NOMO-1 (cell line): Measurements from ENCODE around the gene SNAP25.

ENCODE experiments used
- DNase-seq, 2 experiments: peaks; one replicate each; lab custom pipeline; 2025; ENCODE audit not compliant: unreplicated experiment in 2 of 2; lab: John Stamatoyannopoulos, UW

Gene SNAP25

DNA sequence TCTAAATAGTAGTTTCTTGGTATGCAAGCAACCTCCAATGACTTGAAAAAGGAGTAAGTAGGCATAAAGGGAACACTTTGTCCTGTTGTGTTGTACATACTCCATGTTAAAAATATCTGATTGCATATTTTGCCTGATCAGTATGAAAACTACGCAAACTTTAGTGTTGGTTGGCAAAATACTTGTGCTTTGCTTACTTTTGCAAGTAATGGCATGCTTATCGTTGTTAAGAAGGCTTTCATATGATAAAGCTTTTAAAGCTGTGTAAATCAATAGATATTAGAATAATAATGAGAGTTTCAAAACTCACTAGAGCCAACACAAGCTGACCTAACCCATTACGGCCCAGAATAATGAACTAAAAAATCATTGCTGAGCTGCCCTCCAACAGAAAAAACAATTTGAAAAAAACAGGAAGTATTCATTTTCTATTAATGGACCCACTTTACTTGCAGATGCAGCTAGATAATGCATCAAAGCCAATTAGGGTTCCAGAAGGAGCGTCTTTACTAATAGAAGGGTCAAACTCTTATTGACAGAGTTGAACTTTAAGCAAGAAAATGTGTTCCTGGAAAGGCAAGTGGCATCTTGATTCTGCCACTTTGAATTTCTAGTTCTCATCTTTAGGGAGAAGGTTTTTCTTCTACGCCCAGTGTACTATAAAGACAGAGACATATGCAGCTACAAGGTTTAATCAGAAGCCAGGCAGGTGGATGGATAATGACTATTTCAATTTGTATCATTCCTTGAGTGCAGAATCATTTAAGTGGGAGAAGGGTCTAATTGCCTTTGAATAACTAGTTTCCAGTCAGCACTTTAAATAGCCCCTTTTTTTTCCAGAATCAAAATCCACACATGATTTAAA, 82.2 kb downstream of the SNAP25 start:
- peak; percentile 37 to 42 for DNase-seq

DNA sequence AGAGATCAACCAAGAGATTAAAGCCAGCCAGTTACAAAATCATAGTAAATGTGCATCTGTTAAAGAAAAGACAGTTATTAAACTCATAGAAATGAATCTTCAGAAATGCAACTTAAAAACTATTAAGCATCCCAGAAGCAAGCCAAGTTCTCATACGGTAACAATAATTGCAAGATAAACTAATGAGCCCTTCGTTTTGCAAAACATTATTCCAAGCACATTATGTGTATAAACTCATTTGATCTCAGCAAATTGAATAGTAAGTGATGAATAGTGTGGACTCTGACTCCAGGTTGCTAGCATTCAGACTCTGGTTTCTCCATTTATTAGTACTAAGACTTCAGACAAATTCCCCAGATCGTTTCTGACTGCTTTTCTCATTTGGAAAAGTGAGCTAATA, 85.2 kb downstream of the SNAP25 start:
- no peak for DNase-seq

DNA sequence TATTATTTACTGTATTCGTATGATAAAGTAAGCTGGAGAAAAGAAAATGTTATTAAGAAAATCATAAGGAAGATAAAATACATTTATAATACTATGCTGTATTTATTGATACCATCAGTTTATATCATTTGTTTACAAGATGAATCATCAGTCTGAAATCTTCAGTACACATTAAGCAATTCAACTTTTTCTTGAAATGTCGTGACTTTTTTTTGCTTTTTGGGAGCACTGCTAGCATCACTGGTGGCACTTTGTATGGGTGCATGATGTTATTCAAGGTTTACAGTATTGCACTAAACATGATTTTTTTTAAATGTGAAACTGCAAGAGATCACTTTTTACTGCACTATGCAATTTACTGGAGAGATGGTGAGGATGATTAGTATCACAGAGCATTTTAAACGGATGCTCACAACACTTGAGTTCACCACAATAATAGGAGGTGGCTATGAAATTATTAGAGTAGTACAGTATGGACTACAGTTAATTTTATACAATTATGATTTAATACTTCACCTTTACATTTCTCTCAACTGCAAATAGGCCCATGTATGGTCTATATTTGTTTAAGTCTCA, 85.9 kb downstream of the SNAP25 start:
- no peak for DNase-seq

DNA sequence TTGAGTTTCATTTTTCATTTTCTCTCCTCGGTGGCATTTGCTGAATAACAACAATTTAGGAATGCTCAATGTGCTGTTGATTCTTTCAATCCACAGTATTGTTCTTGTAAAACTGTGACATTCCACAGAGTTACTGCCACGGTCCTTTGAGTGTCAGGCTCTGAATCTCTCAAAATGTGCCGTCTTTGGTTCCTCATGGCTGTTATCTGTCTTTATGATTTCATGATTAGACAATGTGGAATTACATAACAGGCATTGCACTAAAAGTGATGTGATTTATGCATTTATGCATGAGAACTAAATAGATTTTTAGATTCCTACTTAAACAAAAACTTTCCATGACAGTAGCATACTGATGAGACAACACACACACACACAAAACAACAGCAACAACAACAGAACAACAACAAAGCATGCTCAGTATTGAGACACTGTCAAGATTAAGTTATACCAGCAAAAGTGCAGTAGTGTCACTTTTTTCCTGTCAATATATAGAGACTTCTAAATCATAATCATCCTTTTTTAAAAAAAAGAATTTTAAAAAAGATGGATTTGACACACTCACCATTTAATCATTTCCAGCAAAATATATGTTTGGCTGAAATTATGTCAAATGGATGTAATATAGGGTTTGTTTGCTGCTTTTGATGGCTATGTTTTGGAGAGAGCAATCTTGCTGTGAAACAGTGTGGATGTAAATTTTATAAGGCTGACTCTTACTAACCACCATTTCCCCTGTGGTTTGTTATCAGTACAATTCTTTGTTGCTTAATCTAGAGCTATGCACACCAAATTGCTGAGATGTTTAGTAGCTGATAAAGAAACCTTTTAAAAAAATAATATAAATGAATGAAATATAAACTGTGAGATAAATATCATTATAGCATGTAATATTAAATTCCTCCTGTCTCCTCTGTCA, 88.1 kb downstream of the SNAP25 start:
- DNase-seq = peak; percentile 24 to 76

DNA sequence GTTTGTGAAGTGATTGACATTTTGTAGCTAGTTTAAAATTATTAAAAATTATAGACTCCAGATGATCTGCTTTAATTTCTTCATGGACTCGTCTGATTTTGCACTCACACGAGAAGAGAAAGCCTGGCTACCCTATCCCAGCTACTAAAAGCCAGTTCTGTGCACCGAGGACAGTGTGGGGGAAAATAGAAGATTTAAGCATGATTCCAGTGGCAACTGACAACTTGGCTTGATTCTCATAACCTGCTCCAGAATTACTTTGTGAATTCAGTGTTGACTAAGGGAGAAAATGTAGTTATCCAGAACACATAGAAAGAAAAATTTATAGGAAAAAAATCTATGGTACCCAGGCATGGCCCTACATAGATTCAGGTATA, 88.7 kb downstream of the SNAP25 start:
- no peak for DNase-seq

DNA sequence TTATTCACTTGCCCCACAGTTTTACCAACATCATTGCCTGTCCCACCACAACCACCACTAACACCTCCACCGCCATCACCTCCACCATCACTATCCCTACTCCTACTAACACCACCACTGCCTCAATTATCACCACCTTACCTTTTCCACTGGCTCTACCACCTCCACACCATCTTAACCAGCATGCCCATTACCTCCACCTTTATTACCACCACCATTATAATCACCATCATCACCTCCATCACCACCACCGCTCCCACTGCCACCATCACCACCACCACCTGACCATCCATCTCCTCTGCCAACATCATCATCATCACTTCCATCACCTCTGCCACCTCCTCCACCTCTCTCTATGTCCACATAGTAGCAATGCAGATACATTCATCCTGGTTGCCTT, 90.0 kb downstream of the SNAP25 start:
- no peak for DNase-seq

DNA sequence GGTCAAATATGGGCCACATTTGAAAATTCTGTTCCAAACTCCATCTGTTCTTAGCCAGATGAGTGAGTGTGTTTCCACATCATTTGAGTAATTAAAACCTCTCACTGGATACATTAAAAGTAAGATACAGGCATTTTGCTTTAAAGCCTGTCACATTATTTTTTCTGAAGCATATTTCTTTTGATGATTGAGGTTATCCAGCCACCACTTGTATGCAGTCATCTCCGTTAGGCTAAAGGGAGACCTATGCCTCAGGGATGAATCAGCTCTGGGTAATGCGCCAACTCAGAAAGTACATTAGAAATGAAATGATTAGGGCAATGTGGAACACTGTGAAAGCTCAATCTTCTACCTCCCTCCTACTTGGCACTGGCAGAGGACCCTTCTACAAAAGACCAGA, 90.7 kb downstream of the SNAP25 start:
- no peak for DNase-seq

DNA sequence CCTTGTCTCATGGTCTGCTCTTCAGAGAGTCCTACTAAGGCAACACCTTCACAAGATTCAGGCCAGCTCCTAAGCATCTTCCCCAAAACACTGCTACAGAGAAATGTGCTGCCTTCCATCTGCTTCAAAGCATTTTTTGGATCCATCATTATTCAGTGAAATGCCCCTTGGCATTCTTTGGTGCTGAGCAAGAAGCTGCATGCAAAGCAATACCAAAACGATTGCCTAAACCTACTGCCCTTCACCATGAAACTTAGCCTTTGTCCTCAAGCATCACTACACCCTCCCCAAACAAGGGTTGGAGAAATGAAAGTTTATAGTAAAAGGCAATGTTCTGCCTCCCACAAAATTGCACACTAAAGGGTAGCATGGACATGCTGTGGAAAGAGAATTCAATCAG, 93.5 kb downstream of the SNAP25 start:
- no peak for DNase-seq

DNA sequence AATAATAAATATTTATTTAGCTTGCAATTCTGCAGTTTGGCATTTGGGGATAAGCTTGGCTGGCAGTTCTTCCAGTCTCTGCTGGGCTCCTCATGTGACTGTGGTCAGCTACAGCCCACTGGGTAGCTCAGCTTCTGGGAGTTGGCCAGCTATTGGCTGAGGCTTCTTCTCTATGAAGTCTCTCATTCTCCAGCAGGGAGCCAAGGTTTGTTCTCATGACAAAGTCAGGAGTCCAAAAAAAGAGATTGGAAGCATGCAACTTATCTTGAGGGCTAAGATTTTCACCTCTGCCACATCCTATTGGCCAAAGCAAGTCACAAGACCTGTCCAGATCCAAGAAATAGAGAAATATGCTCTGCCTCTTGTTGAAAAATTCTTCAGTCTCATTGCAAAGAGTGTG, 94.6 kb downstream of the SNAP25 start:
- DNase-seq = no peak

DNA sequence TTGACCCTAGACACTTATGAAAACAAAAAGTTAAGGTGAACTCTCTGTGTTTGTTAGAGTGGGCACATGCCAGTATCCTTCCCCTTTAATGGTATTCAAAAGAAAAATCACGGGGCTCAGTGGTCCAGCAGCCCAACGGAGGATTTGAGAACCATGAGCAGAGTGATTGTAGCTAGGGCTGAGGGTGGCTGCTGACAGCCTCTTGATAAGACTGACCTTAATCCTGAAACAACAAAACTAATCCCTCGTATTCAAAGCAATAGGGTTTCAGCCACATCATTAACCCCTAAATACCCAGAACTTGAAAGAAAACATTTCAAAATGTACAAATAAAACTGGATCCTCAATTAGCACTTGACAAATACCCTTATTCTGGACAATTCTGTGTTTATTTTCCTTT, 95.1 kb downstream of the SNAP25 start:
- DNase-seq = no peak

DNA sequence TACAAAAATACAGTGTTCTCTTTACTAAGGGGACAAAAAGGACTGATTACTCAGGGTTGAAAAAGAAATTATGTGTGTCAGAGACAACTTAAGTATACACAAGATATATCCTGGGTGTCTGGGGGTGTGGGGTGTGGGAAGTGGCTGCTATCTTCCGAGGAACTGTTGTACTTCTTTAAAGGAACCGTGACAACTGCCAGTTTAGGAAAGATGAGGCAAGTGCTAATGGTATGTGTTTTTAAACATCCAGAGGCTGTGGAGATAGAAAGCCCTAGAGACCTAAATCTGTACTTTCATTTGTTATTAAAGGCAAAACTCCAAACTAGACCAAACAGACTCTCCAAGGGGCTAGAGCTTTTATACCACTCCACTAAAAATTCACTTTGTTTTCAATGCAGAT, 95.6 kb downstream of the SNAP25 start:
- DNase-seq = no peak

DNA sequence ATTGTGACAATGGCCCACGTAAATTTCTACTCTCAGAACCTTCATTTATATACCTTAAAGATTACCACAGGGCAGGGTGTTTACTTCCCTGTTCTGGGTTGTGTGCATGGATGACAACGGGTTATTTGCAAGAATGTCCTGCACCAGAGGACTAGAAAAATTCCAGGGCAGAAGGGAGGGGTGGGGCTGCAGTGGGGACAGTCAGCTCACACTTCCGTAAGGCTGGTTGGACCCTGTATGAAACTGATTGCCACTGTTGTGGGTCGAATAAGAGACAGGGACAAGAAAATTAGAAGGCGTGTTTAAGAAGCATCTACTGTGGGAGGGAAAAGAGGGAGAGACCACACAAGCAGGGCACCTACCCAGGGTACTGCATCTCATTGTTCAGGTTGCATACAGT, 96.5 kb downstream of the SNAP25 start:
- no peak for DNase-seq

DNA sequence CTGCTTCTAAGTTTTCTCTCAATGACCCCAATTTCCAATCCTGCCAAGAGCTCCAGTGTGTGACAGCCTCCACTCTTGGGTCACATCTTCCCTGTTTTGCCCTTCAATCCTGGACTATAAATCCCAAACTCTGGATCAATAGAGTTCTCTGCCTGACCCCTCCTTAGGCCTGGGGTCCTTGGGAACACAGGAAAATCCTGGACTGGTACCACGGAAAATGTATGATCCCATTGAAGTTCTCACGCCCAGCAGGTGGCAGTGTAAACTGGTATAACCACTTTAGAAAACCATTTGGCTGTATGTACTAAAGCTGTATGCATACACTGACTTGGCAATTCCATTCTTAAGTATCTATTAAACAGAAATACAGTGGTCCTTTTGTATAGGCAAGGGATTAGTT, 98.0 kb downstream of the SNAP25 start:
- no peak for DNase-seq

DNA sequence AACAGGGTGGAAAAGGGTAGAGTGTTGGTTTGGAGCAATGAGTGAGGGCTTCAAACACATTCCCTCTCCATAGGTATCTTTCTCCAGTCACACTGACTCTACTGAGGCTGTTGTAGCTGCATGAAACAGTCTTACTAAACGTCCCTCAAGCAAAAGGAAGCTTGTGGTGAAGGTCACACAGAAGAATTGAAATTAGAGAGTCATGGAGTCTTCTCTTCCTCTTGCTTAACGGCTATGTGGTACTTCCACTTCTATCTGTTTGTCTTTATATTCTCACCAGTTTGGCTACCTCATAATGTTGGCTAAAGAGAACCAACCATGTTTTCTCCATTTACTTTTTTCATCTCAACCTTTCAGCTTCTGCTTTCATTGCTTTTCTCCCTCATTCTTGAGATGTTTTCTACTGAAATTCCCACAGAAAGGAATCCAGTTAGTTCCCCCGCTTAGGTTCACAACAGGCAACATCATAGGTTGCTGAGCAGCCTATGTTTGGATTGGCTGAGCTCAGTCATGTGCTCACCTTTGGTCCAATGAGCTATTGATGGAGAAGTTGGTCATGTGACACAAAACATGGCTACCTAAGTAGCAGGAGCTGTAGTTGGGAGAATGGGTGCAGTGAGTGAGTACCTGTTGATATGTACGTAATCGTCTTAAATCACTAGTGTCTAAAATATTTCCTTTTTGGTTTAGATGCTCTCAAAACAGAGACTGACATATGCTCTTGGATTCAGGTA, 99.8 kb downstream of the SNAP25 start:
- peak; percentile 39 to 82 for DNase-seq

DNA sequence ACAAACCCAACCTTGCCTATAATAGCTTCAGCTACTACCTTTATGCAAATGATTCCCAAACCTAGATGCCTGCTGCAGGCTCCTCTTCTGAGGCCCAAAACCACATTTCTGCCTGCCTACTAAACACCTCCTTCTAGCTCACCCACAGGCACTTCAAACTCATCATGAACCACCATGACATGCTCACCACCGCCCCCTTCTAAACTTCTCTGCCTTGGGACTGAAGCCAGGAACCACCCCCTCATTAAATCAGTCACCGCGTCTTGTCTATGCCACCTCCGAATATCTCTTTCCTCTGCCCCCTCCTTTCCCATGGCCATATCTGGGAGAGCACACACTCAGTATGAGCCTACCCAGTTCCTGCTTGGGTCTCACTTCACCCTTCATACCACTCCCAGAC, 101.2 kb downstream of the SNAP25 start:
- DNase-seq = no peak

DNA sequence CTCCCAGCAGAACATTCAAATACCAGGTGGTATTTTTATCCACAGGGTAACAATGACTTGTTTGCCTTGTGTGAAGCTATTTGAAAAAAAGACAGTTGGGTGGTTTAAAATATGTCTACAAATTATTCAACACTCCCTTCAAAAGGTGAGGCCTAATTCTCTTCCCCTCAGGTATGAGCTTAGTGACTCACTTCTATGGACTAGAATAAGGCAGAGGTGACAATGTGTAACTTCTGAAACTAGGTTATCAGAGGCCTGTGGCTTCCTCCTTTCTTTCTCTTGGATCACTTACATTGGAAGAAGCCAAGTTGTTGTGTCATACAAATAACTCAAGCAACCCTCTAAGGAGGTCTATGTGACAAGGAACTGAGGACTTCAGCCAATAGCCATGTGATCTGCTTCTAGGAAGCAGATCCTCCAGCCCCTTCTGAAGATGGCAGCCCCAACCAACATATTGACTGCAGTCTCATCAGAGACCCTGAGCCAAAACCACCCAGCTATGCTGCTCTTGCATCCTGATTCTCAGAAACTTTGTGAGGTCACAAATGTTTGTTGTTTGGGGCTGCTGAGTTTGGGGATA, 102.6 kb downstream of the SNAP25 start:
- peak in 1 of 2 experiments; percentile 4 for DNase-seq

DNA sequence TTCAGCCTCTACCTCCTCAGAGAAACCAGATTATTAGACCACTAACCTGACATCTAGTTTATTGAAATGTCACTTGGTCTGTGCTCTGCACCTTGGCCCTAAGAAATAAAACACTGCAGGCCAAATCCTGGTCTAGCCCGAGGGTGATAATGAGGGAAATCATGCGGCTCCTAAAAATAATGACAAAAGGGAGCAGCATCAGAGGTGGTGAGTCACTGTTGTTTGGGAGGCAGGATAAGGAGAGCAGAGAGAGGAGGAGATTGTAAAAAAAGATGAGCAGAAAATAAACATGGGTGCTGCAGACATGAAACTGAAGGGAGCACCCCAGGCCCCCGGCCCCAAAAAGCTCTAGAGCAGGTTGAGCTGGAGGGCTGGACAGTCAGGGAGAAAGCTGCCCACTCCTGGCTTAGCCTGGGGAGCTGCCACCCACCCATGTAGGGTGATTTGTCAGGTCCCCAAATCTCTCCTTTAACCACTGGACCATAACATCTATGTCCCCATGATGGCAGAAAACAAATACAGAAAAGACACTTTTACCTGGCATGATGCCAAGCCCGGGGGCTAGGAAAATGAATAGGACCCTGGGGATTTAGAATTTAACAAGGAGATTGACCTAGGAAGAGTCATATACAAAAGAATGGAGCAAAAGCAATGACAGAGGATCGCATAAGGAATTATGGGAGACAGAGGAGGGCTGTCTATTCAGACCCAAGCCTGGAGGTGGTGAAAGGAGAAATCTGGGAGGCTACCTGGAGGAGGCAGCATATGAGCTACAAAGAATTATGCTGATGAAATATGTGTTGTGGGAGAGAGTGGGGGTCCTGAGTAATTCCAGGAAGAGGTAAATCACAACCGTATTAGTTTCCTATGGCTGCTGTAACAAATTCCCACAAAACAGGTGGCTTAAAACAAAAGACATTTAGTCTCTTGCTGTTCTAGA, 103.7 kb downstream of the SNAP25 start:
- DNase-seq = no peak

DNA sequence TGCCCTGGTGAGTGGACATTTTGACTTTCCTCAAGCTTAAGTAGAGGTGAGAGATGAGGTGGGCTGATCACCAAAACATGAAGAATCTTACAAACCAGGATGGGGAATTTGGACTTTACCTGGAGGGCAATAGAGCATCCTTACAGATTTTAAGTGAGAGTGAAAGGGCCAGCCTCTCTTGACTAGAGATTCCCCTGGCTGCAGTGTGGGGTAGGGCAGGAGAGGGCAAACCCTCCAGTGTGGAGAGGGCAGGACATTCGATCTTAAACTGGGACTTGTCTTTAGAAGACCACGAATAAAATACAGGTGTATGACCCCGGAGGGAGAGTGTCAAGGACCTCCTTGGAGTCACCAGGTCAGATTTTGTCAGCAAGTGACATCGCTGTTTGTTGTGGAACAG, 105.1 kb downstream of the SNAP25 start:
- DNase-seq = no peak

DNA sequence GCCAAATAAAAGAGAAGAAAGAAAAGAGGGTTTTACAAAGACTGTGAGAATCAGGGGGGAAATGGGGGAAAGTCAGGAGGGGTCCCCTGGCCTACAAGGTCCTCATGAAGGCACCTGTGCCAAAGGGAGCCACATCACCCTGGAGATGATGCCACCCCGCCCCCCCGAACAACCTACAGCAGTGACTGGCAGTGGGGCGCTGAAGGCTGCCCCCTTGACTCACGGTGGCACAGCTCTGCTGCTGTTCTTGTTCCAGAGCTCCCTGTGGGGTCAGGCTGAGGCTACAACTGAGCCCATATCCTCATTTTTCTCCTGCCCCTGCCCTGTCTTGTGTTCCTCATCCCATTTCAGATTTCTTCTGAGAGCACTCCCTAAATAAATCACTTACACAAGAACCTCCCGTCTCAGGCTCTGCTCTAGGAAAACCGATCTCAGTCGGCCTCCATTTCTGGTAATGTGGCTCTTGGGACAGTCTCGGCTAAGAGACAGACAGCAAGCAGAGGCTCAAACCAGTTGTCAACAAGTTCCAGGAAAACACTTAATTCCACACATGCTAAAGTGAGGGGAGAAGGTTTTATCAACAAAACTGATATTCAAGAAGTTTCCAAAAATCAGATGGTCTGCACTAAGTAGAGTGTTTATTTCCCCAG, 105.7 kb downstream of the SNAP25 start:
- DNase-seq = no peak
